Choroid plexus epithelial cell (primary cell): ENCODE measurements around the gene PADI2.

ENCODE experiments used
- DNase-seq: peaks from one replicate; pipeline ENCODE4 v3.0.0-alpha.2; 2010; ENCODE audit warnings: low read depth
- H3K4me3 ChIP-seq: 2 replicates; pipeline ENCODE4 v1.5.1; 2011; ENCODE audit warnings: low read depth, mild to moderate bottlenecking, control low read depth, low read length, moderate library complexity
- CTCF ChIP-seq: conservative IDR thresholded peaks from 2 replicates; pipeline ENCODE4 v1.5.1; 2011; ENCODE audit warnings: low read depth, mild to moderate bottlenecking, control low read depth, inconsistent platforms, low read length, moderate library complexity

PADI2 gene

GRCh38 chr1:17140279-17140678, 21.0 kb upstream of the PADI2 start:
- DNase-seq = no peak
- H3K4me3 ChIP-seq = no peak overlapping the region
- TF ChIP-seq CTCF = no peak

GRCh38 chr1:17139637-17140036, 20.4 kb upstream of the PADI2 start:
- no peak for TF ChIP-seq CTCF
- H3K4me3 ChIP-seq = no peak overlapping the region
- DNase-seq = no peak

DNA sequence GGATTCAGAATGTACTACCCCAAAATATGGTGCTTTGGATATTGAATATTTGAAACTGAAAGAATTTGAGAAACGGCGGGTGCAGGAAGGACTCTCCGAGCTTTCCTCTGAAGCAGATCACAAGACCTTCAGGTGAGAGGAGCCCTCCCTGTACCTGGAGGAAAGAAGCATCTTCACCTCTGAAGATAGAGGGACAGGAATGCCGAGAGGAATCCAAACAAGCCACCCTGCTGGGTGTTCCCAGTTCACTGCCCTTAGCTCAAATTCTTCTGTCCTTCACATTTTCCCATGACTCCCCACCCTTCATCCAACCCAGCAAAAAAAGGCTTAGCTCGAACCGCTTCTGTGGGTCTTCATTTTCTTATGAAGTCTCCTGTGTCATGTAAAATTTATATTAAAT, 18.2 kb upstream of the PADI2 start:
- no peak for DNase-seq
- H3K4me3 ChIP-seq = no peak overlapping the region
- TF ChIP-seq CTCF = no peak

- DNase-seq = no peak
- H3K4me3 ChIP-seq = no peak overlapping the region
- TF ChIP-seq CTCF = no peak
Measured at GRCh38 chr1:17136936-17137335, 17.7 kb upstream of the PADI2 start.

DNA sequence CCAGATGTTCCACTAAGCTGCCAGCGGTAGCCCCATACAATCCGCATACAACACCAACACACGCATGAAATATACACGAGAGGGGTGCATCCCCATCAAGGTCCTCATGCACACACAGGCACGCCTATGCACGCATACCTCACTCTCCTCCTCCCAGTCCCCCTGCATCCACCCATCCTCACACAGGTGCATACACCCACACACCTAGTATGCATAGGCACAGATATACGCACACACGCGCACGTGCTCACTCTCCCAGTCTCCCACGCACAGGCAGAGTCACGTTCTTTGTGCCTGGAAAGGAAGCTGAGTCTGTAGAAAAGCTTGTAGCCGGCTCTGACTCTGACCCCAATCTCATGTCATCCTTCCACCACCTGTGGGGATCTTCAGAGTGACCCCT, 16.9 kb upstream of the PADI2 start:
- H3K4me3 ChIP-seq = no peak overlapping the region
- TF ChIP-seq CTCF = no peak
- DNase-seq = no peak

- H3K4me3 ChIP-seq = no peak overlapping the region
- no peak for DNase-seq
- TF ChIP-seq CTCF = no peak
Measured at GRCh38 chr1:17135530-17135929, 16.3 kb upstream of the PADI2 start.

- no peak for DNase-seq
- TF ChIP-seq CTCF = no peak
- no peak overlapping the region for H3K4me3 ChIP-seq
Measured at GRCh38 chr1:17134724-17135123, 15.5 kb upstream of the PADI2 start.
